GM10266 (cell line): Measurements from ENCODE around the gene B4GALNT1.

Experiments
- DNase-seq: peaks from one replicate; pipeline ENCODE4 v3.0.0; 2012; ENCODE audit errors: extremely low spot score
- TF ChIP-seq, protein P1 (sequence below): IDR thresholded peaks from 2 replicates; pipeline ENCODE4 v1.5.1; 2012; ENCODE audit warnings: mild to moderate bottlenecking, low read depth; ENCODE audit not compliant: control insufficient read depth, insufficient read depth; ENCODE audit errors: missing control alignments

The B4GALNT1 gene

DNA sequence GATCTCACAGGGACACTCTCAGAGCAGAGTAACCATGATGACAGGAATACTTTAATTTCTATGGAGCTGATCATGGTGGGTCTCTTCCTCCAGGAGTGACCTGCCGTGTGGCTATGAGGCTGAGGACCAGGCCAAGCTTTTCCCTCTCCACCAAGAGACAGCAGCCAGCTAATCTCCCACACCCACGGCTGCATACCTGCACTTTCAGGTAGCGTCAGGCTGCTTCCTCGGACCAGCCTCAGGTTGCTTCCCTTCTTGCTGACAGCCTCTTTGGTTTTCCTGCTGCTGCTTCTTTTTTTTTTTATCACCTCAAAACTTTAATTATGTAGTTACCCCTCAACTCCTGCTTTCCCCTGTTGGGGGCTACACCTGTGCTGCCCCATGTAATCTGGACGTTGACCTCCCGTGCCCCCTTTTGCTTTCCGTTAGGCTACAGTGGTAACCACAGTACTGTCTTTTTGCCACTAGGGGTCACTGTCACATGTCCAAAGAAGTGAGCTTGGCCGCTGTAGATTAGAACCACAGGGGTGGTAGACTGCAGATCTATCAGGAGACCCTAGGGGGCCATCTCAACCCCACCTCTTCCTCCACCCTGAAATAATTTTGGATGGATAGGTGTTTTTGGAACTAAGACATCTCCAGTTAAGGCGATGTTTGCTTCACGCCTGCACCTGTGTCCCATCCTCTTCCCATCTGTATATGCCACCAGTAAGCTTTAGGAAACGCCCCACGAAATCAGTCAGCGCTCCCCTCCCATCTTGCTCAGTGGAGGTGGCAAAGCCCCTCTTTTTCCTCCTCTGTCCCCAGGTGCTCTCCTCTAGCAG lies 49.8 kb downstream of the B4GALNT1 start:
- peak; percentile 87 for DNase-seq
- TF ChIP-seq, protein P1, sequence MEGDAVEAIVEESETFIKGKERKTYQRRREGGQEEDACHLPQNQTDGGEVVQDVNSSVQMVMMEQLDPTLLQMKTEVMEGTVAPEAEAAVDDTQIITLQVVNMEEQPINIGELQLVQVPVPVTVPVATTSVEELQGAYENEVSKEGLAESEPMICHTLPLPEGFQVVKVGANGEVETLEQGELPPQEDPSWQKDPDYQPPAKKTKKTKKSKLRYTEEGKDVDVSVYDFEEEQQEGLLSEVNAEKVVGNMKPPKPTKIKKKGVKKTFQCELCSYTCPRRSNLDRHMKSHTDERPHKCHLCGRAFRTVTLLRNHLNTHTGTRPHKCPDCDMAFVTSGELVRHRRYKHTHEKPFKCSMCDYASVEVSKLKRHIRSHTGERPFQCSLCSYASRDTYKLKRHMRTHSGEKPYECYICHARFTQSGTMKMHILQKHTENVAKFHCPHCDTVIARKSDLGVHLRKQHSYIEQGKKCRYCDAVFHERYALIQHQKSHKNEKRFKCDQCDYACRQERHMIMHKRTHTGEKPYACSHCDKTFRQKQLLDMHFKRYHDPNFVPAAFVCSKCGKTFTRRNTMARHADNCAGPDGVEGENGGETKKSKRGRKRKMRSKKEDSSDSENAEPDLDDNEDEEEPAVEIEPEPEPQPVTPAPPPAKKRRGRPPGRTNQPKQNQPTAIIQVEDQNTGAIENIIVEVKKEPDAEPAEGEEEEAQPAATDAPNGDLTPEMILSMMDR, result peak; percentile 93

DNA sequence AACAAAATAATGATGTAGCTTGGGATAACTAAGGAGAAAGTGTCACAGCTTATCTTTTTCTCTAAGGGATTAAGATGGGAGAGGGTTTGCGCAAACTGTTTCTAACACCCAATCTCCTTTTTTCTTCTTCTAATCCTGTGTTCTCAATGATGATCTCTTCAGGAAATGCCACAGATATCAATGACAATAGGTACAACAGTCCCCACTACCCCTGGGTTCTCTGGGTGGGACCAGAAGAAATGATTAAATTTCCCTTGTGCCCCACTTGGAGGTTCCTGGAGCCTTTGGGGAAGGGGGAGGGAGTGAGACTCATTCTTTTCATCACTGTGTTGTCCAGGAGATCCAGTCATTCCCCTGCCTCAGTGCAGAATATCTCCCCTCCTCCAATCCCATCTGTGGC lies 50.6 kb downstream of the B4GALNT1 start:
- no peak for DNase-seq
- TF ChIP-seq, protein P1, result no peak

DNA sequence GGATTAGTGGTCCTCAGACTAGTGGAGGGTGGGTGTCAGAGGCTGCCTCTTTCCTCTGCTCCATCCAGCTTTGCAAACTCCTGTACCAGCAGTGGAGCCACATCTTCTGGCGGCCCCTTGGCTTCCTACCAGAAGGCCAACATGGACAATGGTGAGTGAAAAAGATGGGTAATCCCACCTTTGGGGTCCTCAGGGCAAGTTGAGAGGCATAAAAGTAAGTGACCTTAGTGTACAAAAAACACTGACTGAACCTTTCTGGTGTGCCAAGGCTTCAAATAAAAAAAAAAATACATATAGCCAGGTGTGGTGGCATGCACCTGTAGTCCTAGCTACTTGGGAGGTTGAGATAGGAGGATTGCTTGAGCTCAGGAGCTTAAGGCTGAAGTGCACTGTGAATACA lies 51.2 kb downstream of the B4GALNT1 start:
- TF ChIP-seq, protein P1, result no peak
- no peak for DNase-seq

DNA sequence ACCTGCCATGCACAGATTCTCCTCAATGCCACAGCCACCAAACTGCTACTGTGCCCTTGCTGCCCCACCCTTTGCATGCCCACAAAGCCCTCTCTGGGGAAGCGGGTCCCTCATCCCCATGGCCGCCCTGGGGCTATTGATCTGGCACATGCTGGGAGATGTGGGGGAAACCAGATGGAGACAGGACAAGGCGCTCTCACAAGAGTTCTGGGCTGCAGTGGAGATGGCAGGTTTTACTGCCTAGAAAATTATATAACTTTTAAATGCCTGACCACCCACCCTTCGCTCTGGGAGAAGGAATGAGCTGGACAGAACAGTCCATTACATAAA lies 52.6 kb downstream of the B4GALNT1 start:
- no peak for DNase-seq
- TF ChIP-seq, protein P1, result no peak

DNA sequence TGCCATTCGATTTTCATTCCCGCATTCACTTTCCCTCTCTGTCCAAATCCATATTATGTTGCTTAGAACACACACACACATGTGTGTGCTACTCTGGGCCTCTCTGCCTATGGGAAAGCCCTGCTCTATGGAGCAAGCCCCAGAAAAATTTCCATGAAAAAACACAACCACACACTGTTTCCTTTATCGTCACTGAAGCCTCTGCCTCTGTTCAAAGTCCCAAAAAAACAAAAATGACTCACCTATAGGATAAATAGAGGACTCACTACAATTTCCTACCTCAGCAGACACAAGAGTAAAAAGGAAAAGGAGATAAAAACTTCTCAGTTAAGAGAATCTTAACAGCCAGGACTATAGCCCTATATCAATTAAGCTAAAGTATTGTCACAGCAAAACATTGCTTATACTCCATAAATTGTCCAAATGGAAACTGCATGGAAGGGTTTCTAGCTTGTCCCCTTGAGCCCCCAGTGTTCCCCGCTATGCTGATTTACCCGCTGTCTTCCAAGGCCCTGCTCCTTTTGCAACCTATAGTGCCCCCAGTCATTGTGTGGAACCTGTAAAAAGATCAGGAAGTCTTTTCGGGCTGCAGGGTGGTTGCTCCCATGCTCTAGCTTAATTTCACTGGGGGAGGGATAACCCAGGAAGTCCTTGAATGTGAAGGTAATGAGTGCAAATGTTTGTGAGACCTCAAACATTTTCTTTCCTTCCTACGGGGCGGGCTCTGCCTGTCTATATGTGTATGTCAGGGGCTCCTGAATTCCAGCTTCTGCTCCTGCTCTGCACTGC lies 53.1 kb downstream of the B4GALNT1 start:
- TF ChIP-seq, protein P1, result no peak
- DNase-seq, result no peak

DNA sequence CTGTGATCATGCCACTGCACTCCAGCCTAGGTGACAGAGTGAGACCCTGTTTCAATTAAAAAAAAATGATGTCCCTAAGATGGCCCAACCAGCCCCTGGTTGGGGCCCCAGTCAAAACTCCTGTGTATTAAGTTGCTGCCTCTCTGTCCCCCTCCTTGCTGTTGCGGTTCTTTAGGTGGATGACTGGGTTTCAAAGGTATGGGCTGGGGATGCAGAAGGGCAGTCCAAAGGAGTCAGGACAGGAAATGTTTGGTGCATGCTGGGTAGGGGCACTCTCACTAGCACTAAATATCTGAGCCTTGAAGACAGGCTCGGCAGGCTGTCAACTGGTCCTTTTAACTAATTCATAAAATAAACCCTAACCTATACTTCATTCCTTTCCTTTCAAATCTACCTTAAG lies 54.0 kb downstream of the B4GALNT1 start:
- DNase-seq, result no peak
- TF ChIP-seq, protein P1, result no peak

DNA sequence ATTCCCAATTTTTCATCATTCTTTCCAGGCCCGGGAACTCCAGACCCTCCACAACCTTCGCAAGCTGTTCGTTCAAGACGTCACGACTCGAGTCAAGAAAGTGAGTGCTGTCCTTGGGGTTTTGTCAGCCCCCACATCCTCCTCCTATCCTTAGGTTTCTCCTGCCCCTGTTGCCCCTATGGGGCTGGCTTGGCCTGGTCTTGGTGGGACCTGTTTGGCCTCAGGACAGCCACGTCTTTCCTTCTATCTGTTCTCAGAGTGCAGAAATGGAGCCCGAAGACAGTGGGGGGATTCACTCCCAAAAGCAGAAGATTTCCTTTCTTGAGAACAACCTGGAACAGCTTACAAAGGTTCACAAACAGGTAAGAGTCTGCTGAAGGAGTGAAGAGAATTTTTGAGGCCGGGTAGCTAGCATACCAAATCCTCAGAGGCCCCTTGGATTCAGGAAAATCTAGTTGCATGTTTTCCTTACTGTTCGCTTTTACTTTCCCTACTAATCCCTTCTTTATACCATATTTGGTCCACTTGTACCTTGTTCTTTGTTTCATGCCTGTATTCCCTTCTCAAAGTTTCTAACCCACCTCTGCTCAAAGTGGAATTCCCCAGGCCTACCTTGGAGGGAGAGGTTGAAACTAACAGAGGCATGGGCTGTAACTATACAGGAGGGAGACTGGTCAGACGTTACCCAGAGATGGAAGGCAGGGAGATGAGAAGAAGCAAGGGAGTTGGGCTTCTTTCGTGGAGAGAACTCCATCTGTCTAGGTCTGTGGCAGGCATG lies 54.8 kb downstream of the B4GALNT1 start:
- TF ChIP-seq, protein P1, result no peak
- DNase-seq, result no peak
